Measurements from ENCODE around the gene CXADR.
"Not testable (repeated sequence)": the region's sequence is repeated elsewhere in the genome, so short reads cannot be mapped to it uniquely, and the experiment has no call there.

Gene CXADR

GRCh38 chr21:17491716-17492414 lies 21.0 kb upstream of the CXADR start:
- Mint-ChIP-seq H3K4me3 (no peak overlapping the region), H3K9me3 (no peaks in the 10 kb centered on the region), H3K27me3 (peaks cover 46% of the 10 kb centered on the region), H3K36me3 (ENCODE audit: low read depth) (no peaks in the 10 kb centered on the region), H3K27ac (peak overlapping the region; percentile 37), H3K4me1 (ENCODE audit: low read depth) (peaks cover 30% of the 10 kb centered on the region)
- intact Hi-C loops (cut with micrococcal nuclease): loop anchor here (5.0 kb wide), 1 partner anchor 45 kb away; no protein-coding TSS in a partner anchor

GRCh38 chr21:17492415-17493168 lies 20.3 kb upstream of the CXADR start:
- no peaks in the 10 kb centered on the region for H3K36me3 Mint-ChIP-seq (ENCODE audit: low read depth)
- H3K4me3 Mint-ChIP-seq: no peak overlapping the region
- peak overlapping the region; percentile 37 for H3K27ac Mint-ChIP-seq
- H3K9me3 Mint-ChIP-seq: no peaks in the 10 kb centered on the region
- peaks cover 45% of the 10 kb centered on the region for H3K27me3 Mint-ChIP-seq
- peaks cover 29% of the 10 kb centered on the region for H3K4me1 Mint-ChIP-seq (ENCODE audit: low read depth)
- intact Hi-C loops (cut with micrococcal nuclease): loop anchor here (5.0 kb wide), 1 partner anchor 45 kb away; no protein-coding TSS in a partner anchor

- Mint-ChIP-seq H3K27me3 (peaks cover 44% of the 10 kb centered on the region), H3K4me1 (ENCODE audit: low read depth) (peaks cover 22% of the 10 kb centered on the region), H3K36me3 (ENCODE audit: low read depth) (no peaks in the 10 kb centered on the region), H3K27ac (no peak overlapping the region), H3K9me3 (no peaks in the 10 kb centered on the region), H3K4me3 (no peak overlapping the region)
- intact Hi-C loops (cut with micrococcal nuclease): loop anchor here (5.0 kb wide), 1 partner anchor 43 kb away; no protein-coding TSS in a partner anchor
Observed at GRCh38 chr21:17494051-17494450, 18.8 kb upstream of the CXADR start.

GRCh38 chr21:17495680-17496079 lies 17.2 kb upstream of the CXADR start:
- Mint-ChIP-seq H3K4me1 (ENCODE audit: low read depth) (peaks cover 22% of the 10 kb centered on the region), H3K27me3 (peaks cover 54% of the 10 kb centered on the region), H3K27ac (no peak overlapping the region), H3K4me3 (no peak overlapping the region), H3K36me3 (ENCODE audit: low read depth) (no peaks in the 10 kb centered on the region), H3K9me3 (no peaks in the 10 kb centered on the region)
- intact Hi-C loops (cut with micrococcal nuclease): no loop called here

GRCh38 chr21:17497316-17497715 lies 15.5 kb upstream of the CXADR start:
- Mint-ChIP-seq H3K4me3 (no peak overlapping the region), H3K27me3 (peaks cover 57% of the 10 kb centered on the region), H3K36me3 (ENCODE audit: low read depth) (no peaks in the 10 kb centered on the region), H3K9me3 (no peaks in the 10 kb centered on the region), H3K4me1 (ENCODE audit: low read depth) (peaks cover 11% of the 10 kb centered on the region), H3K27ac (no peak overlapping the region)
- intact Hi-C loops (cut with micrococcal nuclease): no loop called here

- Mint-ChIP-seq H3K36me3 (ENCODE audit: low read depth) (no peaks in the 10 kb centered on the region), H3K4me3 (no peak overlapping the region), H3K27ac (no peak overlapping the region), H3K4me1 (ENCODE audit: low read depth) (peaks cover 6% of the 10 kb centered on the region), H3K27me3 (peaks cover 56% of the 10 kb centered on the region), H3K9me3 (no peaks in the 10 kb centered on the region)
- intact Hi-C loops (cut with micrococcal nuclease): no loop called here
Observed at GRCh38 chr21:17498586-17498985, 14.3 kb upstream of the CXADR start.

GRCh38 chr21:17501107-17502006 lies 11.5 kb upstream of the CXADR start:
- Mint-ChIP-seq H3K9me3 (peaks cover 11% of the 10 kb centered on the region), H3K27ac (no peak overlapping the region), H3K36me3 (ENCODE audit: low read depth) (no peaks in the 10 kb centered on the region), H3K27me3 (peaks cover 46% of the 10 kb centered on the region), H3K4me1 (ENCODE audit: low read depth) (no peaks in the 10 kb centered on the region), H3K4me3 (no peak overlapping the region)
- intact Hi-C loops (cut with micrococcal nuclease): no loop called here

GRCh38 chr21:17502985-17503384 lies 9.9 kb upstream of the CXADR start:
- intact Hi-C loops (cut with micrococcal nuclease); H3K27ac Mint-ChIP-seq; H3K36me3 Mint-ChIP-seq (ENCODE audit: low read depth); H3K4me3 Mint-ChIP-seq; H3K4me1 Mint-ChIP-seq (ENCODE audit: low read depth): not testable (repeated sequence)
- Mint-ChIP-seq H3K27me3 (peaks cover 51% of the 10 kb centered on the region), H3K9me3 (peaks cover 11% of the 10 kb centered on the region)

- intact Hi-C loops (cut with micrococcal nuclease): no loop called here
- H3K4me1 Mint-ChIP-seq (ENCODE audit: low read depth): peaks cover 14% of the 10 kb centered on the region
- H3K36me3 Mint-ChIP-seq (ENCODE audit: low read depth): no peaks in the 10 kb centered on the region
- peaks cover 54% of the 10 kb centered on the region for H3K27me3 Mint-ChIP-seq
- H3K9me3 Mint-ChIP-seq: peaks cover 11% of the 10 kb centered on the region
- no peak overlapping the region for H3K27ac Mint-ChIP-seq
- no peak overlapping the region for H3K4me3 Mint-ChIP-seq
Observed at GRCh38 chr21:17506951-17507350, 5.9 kb upstream of the CXADR start.

- Mint-ChIP-seq H3K27ac (no peak overlapping the region), H3K4me1 (ENCODE audit: low read depth) (peaks cover 20% of the 10 kb centered on the region), H3K9me3 (peaks cover 11% of the 10 kb centered on the region), H3K4me3 (no peak overlapping the region), H3K27me3 (peaks cover 58% of the 10 kb centered on the region), H3K36me3 (ENCODE audit: low read depth) (no peaks in the 10 kb centered on the region)
- intact Hi-C loops (cut with micrococcal nuclease): no loop called here
Observed at GRCh38 chr21:17507591-17507990, 5.3 kb upstream of the CXADR start.

GRCh38 chr21:17513214-17514123 lies 626 bp downstream of the CXADR start:
- Mint-ChIP-seq H3K27me3 (peaks cover 81% of the 10 kb centered on the region), H3K4me3 (peak overlapping the region; percentile 72), H3K9me3 (no peaks in the 10 kb centered on the region), H3K4me1 (ENCODE audit: low read depth) (peaks cover 34% of the 10 kb centered on the region), H3K36me3 (ENCODE audit: low read depth) (no peaks in the 10 kb centered on the region), H3K27ac (no peak overlapping the region)
- intact Hi-C loops (cut with micrococcal nuclease): no loop called here

GRCh38 chr21:17514124-17514845 lies 1.4 kb downstream of the CXADR start:
- Mint-ChIP-seq H3K27ac (no peak overlapping the region), H3K9me3 (no peaks in the 10 kb centered on the region), H3K4me1 (ENCODE audit: low read depth) (peaks cover 34% of the 10 kb centered on the region), H3K36me3 (ENCODE audit: low read depth) (no peaks in the 10 kb centered on the region), H3K4me3 (no peak overlapping the region), H3K27me3 (peaks cover 86% of the 10 kb centered on the region)
- intact Hi-C loops (cut with micrococcal nuclease): no loop called here
